ENCODE results near the gene ABLIM2. TPM values are rescaled to one million over a fixed set of nuclear protein-coding genes. Genes with fewer than 3 reads are reported as not detected.
A peak's percentile ranks its signal among the peaks of the same experiment; 100 is the strongest.
"Not testable (repeated sequence)": the region's sequence is repeated elsewhere in the genome, so short reads cannot be mapped to it uniquely, and the experiment has no call there.

Gene ABLIM2
- total RNA-seq, 1 donor from 2014 or later, result 18.4 TPM

DNA sequence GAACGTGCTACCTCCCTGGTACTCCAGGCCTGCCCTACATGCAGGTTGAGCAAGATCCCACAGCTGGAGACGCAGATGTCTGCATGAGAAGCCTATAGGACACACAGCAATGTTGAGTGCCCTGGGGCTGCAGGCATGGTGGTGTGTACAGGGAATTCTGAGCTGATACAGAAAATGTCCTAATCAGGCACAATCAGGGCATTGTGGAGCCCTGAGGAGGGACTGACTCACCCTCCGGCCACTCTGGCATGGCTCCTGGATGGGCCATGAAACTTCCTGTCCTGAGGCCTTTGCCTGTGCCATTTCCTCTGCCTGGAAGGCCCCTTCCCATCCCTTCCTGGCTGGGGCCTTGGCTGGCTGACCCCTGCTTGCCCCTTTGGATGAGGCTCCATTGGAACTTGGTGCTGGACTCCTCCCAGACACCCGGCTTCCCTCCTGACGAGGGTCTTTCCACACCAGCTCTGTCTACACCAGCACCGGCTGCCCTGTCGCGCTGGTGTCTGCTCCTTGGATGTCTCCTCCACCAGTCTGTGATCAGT lies 202.3 kb downstream of the ABLIM2 start:
- DNase-seq, result no peak

DNA sequence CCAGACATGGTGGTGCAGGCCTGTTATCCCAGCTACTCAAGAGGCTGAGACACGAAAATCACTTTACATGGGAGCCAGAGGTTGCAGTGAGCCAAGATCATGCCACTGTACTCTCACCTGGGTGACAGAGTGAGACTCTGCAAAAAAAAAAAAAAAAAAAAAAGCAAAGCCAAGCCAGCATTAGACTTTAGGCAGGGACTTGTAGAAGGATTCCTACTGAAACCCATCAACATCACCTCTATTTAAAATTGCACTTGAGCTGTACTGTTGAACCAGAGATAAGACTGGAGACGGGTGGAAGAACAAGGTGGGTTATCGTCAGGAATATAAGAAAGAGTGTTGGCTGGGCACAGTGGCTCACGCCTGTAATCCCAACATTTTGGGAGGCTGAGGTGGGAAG lies 203.2 kb downstream of the ABLIM2 start:
- DNase-seq, result no peak

DNA sequence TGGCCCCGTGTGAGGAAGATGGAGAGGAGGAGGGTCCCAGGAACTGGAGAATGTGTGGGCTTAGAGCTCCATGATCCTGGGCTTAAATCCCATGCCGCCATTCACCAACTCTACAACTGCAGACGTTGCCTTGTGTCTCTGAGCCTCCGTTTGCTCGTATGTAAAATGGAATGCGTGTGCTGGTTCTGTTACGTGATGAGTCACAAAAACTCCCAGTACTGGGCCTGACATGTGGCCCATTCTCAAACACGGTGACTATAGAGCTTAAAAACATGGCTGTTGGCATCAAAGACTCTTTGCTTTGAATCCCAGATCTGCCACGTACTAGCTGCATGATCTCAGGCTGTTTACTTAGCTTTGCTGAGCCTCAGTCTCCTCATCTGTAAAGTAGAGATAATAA lies 206.0 kb downstream of the ABLIM2 start:
- DNase-seq, result no peak

DNA sequence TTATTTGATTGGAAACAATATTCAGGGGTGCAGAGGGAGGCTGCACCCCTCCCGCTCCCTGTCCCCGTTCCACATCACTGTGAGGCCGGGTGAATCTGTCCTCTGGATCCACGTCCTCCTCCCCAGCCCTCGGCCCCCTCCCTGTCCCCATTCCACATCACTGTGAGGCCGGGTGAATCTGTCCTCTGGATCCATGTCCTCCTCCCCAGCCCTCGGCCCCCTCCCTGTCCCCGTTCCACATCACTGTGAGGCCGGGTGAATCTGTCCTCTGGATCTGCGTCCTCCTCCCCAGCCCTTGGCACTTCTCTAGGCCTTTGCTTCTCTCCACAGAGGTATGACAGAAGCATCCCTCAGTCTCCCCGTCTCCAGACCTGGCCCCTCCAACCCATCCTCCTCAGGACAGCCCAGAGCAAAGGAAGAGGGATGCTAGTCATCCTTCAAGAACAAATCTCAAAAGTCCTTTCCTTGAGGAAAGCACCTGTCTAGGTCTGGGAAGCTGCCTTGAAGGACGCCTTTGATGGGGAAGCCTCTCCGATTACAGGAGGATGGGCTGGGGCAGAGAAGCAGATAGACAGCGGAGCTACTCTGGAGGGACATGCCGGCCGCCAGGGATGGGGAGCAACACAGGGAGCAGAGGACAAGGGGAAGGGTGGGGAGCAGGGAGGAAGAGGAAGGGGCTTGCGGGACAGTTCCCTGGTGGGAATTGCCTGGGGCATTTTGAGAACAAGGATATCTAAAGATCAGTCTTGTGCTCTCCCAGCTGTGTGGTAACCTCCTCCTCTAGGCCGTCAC lies 208.1 kb downstream of the ABLIM2 start:
- DNase-seq, result no peak

DNA sequence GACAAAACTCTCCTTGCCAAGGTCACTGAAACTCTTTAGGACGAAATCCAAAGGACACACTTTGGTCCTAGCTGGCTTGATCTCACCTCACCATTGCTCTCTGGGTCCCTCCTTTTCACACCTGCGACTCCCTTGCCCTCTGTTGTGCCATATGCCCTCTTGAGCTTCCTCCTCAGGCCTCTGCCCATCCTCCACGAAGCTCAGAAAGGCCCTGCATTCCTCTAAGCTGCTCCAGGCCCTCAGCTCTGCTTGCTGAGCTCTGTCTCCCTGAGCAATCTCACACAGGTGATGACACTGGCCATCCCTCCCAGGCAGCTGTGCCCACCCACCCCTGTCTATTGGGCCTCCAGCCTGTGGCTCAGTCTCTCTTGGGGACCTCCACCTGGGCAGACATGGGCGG lies 208.9 kb downstream of the ABLIM2 start:
- DNase-seq, result no peak

DNA sequence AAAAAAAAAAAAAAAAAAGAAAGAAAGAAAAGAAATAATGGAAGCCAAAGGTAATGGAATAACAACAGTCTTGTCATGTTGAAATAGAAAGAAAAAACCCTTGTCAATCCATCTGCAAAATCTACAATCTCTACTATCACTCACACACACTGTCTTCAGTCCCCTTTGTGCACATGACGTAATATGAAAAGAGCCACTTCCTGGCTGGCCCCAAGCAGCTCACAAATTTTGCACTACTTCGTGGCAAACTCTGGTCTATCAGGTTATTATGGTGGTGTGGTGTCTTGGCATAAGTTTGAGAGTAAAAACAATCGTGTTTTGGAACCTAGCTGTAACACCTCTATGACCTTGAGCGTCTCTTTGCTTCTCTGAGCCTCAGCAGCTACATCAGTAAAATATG lies 210.7 kb downstream of the ABLIM2 start:
- DNase-seq, result no peak

DNA sequence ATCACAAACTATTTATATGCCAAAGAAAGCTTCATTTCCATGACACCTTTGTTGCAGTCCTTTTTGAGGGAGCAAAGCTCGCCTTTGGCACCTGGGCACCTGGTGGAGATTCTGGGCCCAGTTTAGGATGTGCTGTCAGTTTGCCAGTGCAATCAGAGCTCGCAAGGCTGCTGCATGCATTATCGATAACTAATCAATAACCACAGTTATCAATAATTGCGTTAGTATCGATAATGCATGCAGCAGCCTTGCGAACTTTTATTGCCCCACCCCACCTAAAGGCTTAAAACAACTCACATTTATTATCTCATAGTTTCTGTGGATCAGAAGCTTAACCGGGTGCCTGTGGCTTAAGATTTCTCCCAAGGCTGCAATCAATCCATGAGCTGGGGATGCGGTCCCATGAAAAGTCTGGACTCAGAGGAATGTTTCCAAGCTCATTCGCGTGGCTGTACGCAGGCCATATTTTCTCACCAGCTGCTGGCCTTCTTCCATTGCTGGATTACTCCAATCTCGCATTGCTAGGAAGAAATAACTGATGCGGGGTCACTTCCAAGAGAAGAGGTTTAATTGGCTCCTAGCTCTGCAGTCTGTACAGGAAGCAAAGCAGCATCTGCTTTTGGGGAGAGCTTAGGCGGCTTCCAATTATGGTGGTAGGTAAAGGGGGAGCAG lies 212.8 kb downstream of the ABLIM2 start:
- no peak for DNase-seq

DNA sequence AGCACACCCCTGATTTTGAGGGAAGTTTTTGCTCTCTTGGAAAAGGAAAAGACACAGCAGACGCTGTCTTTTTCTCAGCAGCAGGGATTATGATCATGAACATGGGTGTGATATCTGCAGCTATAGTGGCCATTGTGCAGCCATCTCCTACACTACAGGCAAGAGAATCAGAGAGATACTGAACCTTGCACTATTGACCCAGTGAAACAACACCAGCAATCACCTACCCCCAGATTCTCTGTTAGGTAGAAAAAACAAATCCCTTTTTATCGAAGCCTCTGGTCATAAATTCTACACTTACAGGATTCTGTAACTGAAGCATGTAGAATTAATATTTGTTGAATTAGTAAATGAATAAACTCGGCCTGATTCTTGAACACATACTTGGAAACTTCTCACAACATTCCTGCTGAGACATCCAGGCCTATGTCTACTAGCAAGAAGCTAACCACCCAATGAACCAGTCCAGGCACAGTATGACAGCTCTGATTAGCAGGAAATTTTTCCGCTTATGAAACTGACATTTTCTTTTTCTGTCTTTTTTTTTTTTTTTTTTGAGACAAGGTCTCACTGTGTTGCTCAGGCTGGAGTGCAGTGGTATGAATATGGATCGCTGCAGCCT lies 213.9 kb downstream of the ABLIM2 start:
- no peak for DNase-seq

DNA sequence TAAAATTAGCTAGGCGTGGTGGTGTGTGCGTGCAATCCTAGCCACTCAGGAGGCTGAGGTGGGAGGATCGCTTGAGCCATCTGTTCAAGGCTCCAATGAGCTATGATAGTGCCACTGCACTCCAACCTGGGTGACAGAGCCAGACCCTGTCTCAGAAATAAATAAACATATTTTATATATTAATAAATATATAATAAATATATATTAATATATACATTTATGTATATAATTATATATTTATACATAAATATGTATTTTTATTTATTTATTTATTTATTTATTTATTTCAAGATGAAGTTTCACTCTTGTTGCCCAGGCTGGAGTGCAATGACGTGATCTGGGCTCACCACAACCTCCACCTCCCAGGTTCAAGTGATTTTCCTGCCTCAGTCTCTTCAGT lies 214.9 kb downstream of the ABLIM2 start:
- not testable (repeated sequence) for DNase-seq

DNA sequence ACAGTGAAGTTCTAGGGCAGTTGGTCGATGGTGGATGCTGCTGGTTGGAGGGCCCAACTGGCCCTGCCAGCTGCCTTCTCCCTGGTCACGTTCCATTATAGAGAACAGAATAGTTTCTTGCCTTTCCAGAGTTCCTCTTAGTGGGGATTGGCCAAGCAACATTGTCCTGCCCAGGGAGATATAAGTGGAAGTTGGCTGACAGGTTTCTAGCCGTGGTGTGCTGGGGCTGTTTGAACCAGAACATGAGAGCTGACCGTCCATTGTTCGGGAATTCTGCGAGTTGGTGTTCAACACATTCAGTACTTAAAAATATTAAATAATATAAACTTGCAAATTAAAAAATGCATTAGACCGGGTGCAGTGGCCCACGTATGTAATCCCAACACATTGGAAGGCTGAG lies 215.4 kb downstream of the ABLIM2 start:
- DNase-seq, result no peak

DNA sequence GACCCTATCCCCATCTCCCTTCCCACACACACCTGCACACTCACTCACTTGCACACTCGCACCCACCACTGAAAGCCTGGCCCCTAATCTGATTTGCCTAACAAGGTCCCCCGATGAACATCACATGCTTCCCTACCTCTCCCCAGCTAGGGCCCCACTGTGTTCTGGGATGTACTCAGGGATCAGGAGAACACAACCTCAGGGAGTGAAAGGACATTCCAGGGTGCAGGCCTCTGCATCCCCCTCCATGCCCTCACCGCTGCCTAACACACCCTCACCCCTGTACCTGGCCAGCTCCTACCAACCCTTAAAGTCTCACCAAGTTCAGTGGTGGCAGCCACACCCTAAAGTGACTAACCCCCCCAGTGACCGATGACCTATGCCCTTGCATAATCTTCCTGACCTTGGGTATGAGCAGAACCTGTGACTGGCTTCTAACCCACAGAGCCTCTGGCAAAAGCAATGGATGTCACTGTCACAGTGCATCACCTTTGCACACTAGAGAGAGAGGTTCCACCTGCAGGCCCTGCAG lies 216.6 kb downstream of the ABLIM2 start:
- DNase-seq, result no peak

DNA sequence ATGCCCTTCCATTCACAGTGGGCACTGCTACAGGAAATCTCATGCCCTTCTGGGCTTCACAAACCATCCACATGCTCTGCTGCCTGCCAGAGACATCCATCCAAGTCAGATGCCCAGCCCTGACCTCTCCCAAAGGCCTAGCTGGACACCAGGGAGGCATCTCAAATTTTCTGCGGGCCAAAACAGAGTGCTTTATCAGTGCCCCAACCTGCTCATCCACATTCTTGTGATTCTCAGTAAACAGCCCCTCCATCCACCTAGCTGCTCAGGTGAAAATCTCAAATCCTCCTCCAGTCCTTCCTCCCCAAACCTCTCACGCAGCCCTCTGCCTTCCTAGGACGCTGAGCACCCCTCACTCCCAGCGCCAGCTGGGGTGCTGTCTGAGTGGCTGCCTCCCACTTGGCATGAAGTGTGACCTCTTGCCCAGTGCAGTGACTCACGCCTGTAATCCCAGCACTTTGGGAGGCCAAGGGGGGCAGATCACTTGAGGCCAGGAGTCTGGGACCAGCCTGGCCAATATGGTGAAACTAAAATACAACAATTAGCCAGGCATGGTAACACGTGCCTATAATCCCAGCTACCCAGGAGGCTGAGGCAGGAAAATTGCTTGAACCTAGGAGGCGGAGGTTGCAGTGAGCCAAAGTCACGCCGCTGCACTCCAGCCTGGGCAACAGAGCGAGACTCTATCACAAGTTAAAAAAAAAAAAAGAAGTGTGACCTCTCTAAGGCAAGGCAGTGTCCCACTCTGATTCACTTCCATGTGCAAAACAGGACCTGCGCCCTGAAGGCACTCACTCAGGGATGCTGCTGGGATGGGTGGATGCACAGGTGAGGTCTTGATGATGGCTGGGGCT lies 217.3 kb downstream of the ABLIM2 start:
- no peak for DNase-seq

DNA sequence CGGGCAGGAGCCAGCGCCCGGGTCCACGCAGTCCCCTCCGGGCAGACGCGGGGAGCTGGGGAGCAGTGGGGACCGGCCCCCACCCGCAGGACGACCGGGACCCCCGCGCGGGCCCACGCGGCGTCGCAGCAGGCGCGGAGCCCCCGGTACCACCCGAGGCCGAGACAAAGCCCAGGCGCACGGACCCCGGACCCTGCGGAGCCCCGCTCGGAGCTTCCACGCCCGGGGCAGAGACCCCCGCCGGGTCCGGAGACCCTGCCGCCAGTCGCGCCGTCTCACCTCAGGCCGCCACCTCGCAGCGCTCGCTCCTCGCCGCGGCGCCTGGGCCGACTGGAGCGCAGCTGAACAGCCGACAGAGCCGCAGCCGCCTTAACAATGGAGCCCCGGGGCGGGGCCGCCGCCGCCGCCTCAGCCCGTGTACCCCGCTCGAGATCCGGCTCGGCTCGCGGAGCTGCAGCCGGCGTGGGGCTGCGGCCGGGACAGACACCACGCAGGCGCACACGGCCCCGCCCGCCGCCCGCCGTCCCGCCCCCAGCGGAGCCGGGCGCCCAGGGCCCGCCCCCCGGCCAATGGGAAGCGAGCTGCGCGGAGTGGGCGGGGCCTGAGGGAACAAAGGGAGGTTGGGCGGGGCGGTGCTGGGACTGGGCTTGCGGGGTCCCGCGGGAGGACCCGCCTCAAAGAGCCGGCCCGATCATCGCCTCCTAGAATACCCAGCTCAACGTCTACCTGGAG lies 219.1 kb downstream of the ABLIM2 start, which contains the start of gene AFAP1:
TSS of gene AFAP1 (minus strand) at position 485 of the 732 bp plus-strand sequence. CDS start 67,783 bp downstream, outside the sequence.
- DNase-seq, result peak; percentile 79

DNA sequence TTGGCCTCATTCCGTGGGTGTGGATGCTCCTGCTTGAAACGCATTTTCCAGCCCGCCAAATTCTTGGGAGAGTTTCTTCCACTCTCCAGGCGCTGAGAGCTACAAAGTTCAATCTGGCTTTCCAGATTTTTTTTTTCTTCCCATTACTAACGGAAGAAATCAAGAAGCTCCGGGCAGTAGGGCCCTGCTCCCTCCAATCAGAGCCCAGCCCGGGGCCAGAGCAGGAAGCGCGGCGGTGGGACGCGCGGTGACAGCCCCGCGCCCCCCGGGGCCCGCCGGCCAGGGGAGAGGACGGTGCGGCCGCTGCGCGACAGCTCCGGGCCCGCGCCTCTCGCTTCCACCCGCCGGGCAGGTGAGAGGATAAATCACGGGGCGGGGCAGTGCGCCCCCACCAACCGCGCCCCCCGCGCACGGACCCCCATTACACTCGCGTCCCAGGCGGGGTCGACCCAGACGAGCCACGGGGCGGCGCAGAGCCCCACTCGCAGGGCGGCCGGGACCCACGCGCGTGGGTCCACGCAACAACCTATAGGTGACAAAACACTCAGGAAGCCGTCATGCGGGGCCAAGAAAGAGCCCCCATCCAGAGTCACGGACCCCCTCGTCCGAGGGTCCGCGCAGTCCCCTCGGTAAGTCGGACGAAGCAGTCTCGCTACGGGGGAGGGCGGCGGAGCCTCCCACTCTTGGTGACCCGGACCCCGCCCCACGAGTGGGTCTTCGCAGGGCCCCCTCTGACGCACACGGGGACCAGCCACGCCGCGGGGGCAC lies 219.8 kb downstream of the ABLIM2 start:
- no peak for DNase-seq

DNA sequence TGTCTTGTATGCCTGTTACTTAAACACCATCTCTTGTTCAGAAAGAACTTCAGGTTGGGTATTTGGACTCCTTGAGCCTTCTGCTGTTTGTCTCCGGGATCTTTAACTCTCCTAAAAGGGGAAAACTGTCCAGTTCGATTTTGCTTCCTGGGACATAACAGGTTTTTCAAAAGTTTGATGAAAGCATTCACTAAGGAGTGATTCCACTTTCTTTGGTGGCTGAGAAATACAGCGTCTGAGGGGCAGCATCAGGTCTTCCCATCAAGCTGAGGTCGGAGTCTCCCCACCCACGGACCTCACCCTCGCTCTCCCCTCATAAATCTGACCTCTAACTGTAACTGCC lies 220.4 kb downstream of the ABLIM2 start:
- no peak for DNase-seq

DNA sequence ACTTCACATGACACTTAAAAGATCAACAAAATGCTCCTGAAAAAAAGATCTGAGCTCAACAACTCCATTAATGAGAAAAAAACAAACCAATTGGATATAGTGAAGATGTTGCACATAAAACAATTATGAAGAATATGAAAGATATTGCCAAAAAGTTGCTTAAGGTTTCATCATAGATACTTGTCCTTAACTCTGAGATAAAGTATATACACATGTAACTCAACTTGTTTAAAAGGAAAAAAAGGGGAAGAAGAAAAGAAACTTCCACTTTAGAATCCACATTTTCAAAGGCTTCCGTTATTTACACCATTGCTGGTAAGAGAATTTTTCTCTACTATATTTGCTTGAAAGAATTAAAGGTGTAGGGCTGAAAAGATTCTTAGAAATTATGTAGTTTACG lies 221.6 kb downstream of the ABLIM2 start:
- DNase-seq, result no peak

DNA sequence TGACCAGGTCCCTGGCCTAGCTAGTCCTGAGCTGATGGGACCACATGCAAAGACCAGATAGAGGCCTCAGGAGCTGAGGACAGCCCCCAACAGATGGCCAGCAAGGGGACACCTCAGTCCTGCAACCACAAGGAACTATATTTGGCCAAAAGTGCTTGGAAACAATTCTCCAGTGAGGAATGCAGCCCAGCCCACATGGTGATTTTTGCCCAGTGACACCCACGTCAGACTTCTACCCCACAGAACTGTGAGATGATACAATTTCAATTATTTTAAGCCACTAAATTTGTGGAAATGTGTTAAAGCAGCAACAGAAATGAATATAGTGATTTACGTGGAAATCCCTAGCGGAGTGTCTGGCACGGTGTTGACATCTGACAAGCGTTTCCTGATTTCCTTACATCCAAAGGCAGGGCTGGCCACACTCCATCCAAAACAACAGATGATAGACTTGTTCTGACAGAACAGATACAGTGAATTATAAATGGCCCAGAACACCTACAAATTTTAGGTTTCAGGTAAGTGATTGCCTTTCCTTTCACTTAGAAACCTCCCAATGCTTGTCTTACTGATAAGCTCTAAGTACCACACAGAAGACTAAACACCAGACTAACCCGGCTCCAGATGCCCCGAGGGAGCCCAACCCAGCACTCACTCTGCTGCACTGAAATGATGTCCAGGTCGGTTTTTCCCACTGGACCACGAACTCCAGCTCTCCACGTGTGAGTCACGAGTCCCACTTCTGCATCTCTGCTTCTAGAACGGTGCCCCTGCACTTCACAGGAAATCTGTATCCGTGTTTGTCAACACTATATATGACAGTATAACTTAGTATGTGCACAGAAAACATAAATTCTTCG lies 224.7 kb downstream of the ABLIM2 start:
- no peak for DNase-seq

DNA sequence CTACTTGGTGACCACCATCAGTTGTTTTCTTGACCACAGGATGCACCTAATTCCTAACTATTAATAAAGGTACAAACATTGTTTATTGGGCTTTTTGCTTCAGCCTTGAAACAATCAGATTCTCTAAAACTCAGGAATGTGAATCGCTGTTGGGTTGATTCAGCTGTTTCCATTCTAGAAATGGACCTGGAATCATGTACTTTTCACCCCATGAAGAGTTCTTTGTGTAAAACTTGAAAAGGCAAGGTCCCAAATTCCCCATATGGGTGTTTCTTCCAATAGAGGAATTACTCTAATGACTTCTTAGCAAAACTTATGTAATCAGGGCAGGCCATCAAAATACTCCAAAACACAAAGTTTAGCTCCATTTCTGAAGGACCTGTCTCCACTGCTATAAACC lies 226.3 kb downstream of the ABLIM2 start:
- DNase-seq, result no peak

DNA sequence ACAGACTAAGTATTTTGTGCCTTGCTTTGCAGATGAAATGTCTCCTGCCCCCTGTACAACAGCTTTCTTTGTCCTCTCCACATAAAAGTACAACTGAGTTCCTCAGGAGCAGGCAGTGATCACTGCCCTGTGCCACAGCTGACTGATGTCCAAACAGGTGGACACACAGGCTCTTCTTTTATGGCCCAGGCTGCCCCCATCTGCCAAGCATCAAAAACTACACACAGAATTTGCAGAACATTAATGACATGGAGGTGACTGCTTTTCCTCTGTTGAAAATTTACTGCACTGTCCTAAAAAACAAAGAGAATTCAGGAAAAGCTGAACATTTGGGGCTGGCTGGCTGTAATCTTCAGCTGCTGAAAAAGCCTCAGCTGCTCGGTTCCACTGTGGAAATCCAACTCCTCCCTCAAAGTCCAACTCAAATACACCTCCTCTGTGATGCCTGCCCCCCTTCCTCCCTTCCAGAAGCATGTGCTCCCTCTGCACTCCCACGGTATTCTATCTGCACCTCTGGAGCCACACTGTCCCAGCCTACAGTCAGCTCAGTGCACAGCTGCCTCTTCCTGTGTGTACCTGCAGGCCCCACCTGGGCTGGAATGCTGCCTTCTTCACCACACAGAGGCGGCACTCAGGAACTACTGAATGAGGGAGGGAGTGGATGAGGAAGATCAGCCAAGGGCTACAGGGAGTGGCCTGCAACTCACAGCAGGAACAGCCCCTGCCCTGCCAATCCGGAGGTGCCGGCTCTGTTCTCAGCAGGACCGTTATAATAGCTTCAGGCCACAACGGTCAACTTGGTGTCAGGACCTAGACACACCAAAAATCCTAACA lies 229.3 kb downstream of the ABLIM2 start:
- no peak for DNase-seq
